ENCODE data around the gene GFOD1.

- TF ChIP-seq, protein P1, sequence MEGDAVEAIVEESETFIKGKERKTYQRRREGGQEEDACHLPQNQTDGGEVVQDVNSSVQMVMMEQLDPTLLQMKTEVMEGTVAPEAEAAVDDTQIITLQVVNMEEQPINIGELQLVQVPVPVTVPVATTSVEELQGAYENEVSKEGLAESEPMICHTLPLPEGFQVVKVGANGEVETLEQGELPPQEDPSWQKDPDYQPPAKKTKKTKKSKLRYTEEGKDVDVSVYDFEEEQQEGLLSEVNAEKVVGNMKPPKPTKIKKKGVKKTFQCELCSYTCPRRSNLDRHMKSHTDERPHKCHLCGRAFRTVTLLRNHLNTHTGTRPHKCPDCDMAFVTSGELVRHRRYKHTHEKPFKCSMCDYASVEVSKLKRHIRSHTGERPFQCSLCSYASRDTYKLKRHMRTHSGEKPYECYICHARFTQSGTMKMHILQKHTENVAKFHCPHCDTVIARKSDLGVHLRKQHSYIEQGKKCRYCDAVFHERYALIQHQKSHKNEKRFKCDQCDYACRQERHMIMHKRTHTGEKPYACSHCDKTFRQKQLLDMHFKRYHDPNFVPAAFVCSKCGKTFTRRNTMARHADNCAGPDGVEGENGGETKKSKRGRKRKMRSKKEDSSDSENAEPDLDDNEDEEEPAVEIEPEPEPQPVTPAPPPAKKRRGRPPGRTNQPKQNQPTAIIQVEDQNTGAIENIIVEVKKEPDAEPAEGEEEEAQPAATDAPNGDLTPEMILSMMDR (IDR thresholded peaks at IDR 0.05): no peak
- TF ChIP-seq POLR2A (IDR thresholded peaks at IDR 0.05): no peak
Observed at GRCh38 chr6:13450628-13451027, 36.8 kb downstream of the GFOD1 start.
